Coronary artery (tissue), 2 donors: Measurements from ENCODE around the gene FCMR.
"Not testable (repeated sequence)": the region's sequence is repeated elsewhere in the genome, so short reads cannot be mapped to it uniquely, and the experiment has no call there.

Source experiments
- DNase-seq: peaks from one replicate; pipeline ENCODE4 v3.0.0-alpha.2; 2017; ENCODE audit warnings: low spot score
- H3K27ac ChIP-seq, 2 donors: fragments of 200-600 bp; sonication (generic); one replicate each; pipeline ENCODE4 v1.5.1; 2016 to 2019
- H3K4me3 ChIP-seq: fragments of 200-600 bp; sonication (generic); 2 replicates; pipeline ENCODE4 v1.5.1; 2016; ENCODE audit warnings: mild to moderate bottlenecking, moderate library complexity
- CTCF ChIP-seq: fragments of 200-600 bp; sonication (generic); IDR thresholded peaks from one replicate; pipeline ENCODE4 v1.5.1; 2019; ENCODE audit warnings: antibody characterized with exemption

FCMR gene

GRCh38 chr1:206863266-206863665 lies 58.5 kb downstream of the FCMR start:
- no peak overlapping the region for H3K4me3 ChIP-seq
- H3K27ac ChIP-seq = no peak overlapping the region
- TF ChIP-seq CTCF = no peak
- no peak for DNase-seq

- DNase-seq = no peak
- TF ChIP-seq CTCF = no peak
- H3K27ac ChIP-seq = no peak overlapping the region
- no peak overlapping the region for H3K4me3 ChIP-seq
Measured at GRCh38 chr1:206860165-206860564, 61.6 kb downstream of the FCMR start.

- no peak for DNase-seq
- Histone ChIP-seq H3K27ac (peak overlapping the region in 1 of 2 donors; percentile 41), H3K4me3 (no peak overlapping the region)
- TF ChIP-seq CTCF = no peak
Measured at GRCh38 chr1:206859082-206859521, 62.6 kb downstream of the FCMR start.

- DNase-seq = no peak
- no peak for TF ChIP-seq CTCF
- no peak overlapping the region for H3K4me3 ChIP-seq
- H3K27ac ChIP-seq = no peak overlapping the region
Measured at GRCh38 chr1:206856674-206857464, 64.9 kb downstream of the FCMR start.

- Histone ChIP-seq H3K4me3 (no peak overlapping the region), H3K27ac (no peak overlapping the region)
- no peak for TF ChIP-seq CTCF
- no peak for DNase-seq
Measured at GRCh38 chr1:206855859-206856258, 65.9 kb downstream of the FCMR start.

- H3K4me3 ChIP-seq = no peak overlapping the region
- no peak for DNase-seq
- no peak for TF ChIP-seq CTCF
Measured at GRCh38 chr1:206854401-206855129, 67.2 kb downstream of the FCMR start.

GRCh38 chr1:206853696-206854095 lies 68.0 kb downstream of the FCMR start:
- H3K4me3 ChIP-seq, H3K27ac ChIP-seq, DNase-seq: not testable (repeated sequence)

More at GRCh38 chr1:206854401-206855129, 67.2 kb downstream of the FCMR start:
- H3K27ac ChIP-seq = no peak overlapping the region
